CD14-positive monocyte (primary cell): ENCODE measurements around the gene PRSS22. TPM values are rescaled to one million over a fixed set of nuclear protein-coding genes. Genes with fewer than 3 reads are reported as not detected.

Experiments used
- DNase-seq, 3 donors: peaks; one replicate each; pipeline ENCODE4 v3.0.0-alpha.2; 2011 to 2022
- H2AFZ ChIP-seq: 2 replicates; pipeline ENCODE4 v1.6.0; 2012; ENCODE audit warnings: mild to moderate bottlenecking, low read depth, low read length, inconsistent platforms; ENCODE audit not compliant: insufficient read depth, poor library complexity, severe bottlenecking
- H3K27ac ChIP-seq, 2 donors: 1 replicate in 1 of 2; 2 replicates in 1 of 2; pipeline ENCODE4 v1.5.1; 2012 to 2013; ENCODE audit warnings: low read length in 2 of 2, control low read depth in 1 of 2, inconsistent platforms in 1 of 2, low read depth in 1 of 2, mild to moderate bottlenecking in 1 of 2
- H3K27me3 ChIP-seq, 2 donors: one replicate each; pipeline versions ENCODE4 v1.6.0 to v1.6.1; 2011 to 2013; ENCODE audit warnings: low read length in 2 of 2; ENCODE audit not compliant: control insufficient read depth in 2 of 2, insufficient read depth in 2 of 2
- H3K36me3 ChIP-seq, 2 donors: replicated peaks in 1 of 2; 1 replicate in 1 of 2; 2 replicates in 1 of 2; pipeline versions ENCODE4 v1.5.1 to v1.6.1; 2012 to 2013; ENCODE audit warnings: low read length in 2 of 2, control low read depth in 1 of 2, inconsistent platforms in 1 of 2, mild to moderate bottlenecking in 1 of 2; ENCODE audit not compliant: insufficient read depth in 2 of 2, control insufficient read depth in 1 of 2
- H3K4me1 ChIP-seq, 2 donors: 1 replicate in 1 of 2; 2 replicates in 1 of 2; pipeline versions ENCODE4 v1.5.1 to v1.6.1; 2012 to 2013; ENCODE audit warnings: low read length in 2 of 2, control low read depth in 1 of 2, inconsistent platforms in 1 of 2, mild to moderate bottlenecking in 1 of 2, moderate library complexity in 1 of 2; ENCODE audit not compliant: insufficient read depth in 2 of 2, control insufficient read depth in 1 of 2
- H3K4me2 ChIP-seq: replicated peaks from 2 replicates; pipeline ENCODE3; 2012; ENCODE audit warnings: low read length, moderate library complexity, mild to moderate bottlenecking; ENCODE audit not compliant: poor library complexity, severe bottlenecking; ENCODE audit errors: extremely low read depth
- H3K4me3 ChIP-seq, 3 experiments: fragments of 200-600 bp in 1 of 3; sonication (generic) in 1 of 3; replicated peaks in 1 of 3; 1 replicate in 2 of 3; 2 replicates in 1 of 3; pipeline ENCODE4 v1.5.1; 2011 to 2013; ENCODE audit warnings: low read length in 3 of 3, mild to moderate bottlenecking in 3 of 3, control low read depth in 2 of 3, low read depth in 2 of 3, inconsistent platforms in 1 of 3, moderate library complexity in 1 of 3
- H3K79me2 ChIP-seq: 2 replicates; pipeline ENCODE4 v1.6.0; 2012; ENCODE audit warnings: mild to moderate bottlenecking, control low read depth, inconsistent platforms, low read length, moderate library complexity; ENCODE audit not compliant: insufficient read depth
- H3K9ac ChIP-seq: 2 replicates; pipeline ENCODE4 v1.6.0; 2017; ENCODE audit warnings: low read length, mild to moderate bottlenecking; ENCODE audit not compliant: insufficient read depth, poor library complexity, severe bottlenecking
- H3K9me3 ChIP-seq, 2 donors: replicated peaks in 1 of 2; 1 replicate in 1 of 2; 2 replicates in 1 of 2; pipeline versions ENCODE4 v1.5.1 to v1.6.1; 2012 to 2013; ENCODE audit warnings: low read length in 2 of 2, control low read depth in 1 of 2; ENCODE audit not compliant: control insufficient read depth in 1 of 2, insufficient read depth in 1 of 2
- H4K20me1 ChIP-seq: 2 replicates; pipeline ENCODE4 v1.6.0; 2012; ENCODE audit warnings: mild to moderate bottlenecking, low read length, control low read depth, moderate library complexity; ENCODE audit not compliant: insufficient read depth
- H3K27ac Mint-ChIP-seq, 7 donors: one replicate each; pipeline ENCODE4 v1.8.0; 2020; ENCODE audit warnings: mild to moderate bottlenecking in 7 of 7, mixed read lengths in 7 of 7, moderate library complexity in 6 of 7, inconsistent platforms in 2 of 7
- H3K27me3 Mint-ChIP-seq, 3 donors: one replicate each; pipeline ENCODE4 v1.8.0; 2021 to 2022; ENCODE audit warnings: low read depth in 3 of 3, mild to moderate bottlenecking in 3 of 3, mixed read lengths in 3 of 3, moderate library complexity in 3 of 3, inconsistent platforms in 1 of 3
- H3K36me3 Mint-ChIP-seq, 2 donors: one replicate each; pipeline ENCODE4 v1.8.0; 2020; ENCODE audit warnings: mixed read lengths in 2 of 2, inconsistent platforms in 1 of 2, mild to moderate bottlenecking in 1 of 2
- H3K4me1 Mint-ChIP-seq: one replicate; pipeline ENCODE4 v1.8.0; 2020; ENCODE audit warnings: mild to moderate bottlenecking, mixed read lengths
- H3K4me3 Mint-ChIP-seq, 2 donors: one replicate each; pipeline ENCODE4 v1.8.0; 2020; ENCODE audit warnings: mild to moderate bottlenecking in 2 of 2, mixed read lengths in 2 of 2, moderate library complexity in 1 of 2
- H3K9me3 Mint-ChIP-seq, 7 donors: one replicate each; pipeline ENCODE4 v1.8.0; 2020 to 2022; ENCODE audit warnings: mixed read lengths in 7 of 7, mild to moderate bottlenecking in 6 of 7, moderate library complexity in 6 of 7, inconsistent platforms in 2 of 7
- CTCF ChIP-seq: fragments of 200-600 bp; IDR thresholded peaks from one replicate; pipeline ENCODE4 v1.8.0; 2022; ENCODE audit warnings: antibody characterized with exemption, mild to moderate bottlenecking
- WGBS: methylation state at CpG from one replicate; pipeline ENCODE4 v1.1.5; 2013; ENCODE audit warnings: missing lambda C conversion rate; ENCODE audit not compliant: insufficient coverage; 5-methylcytosine and 5-hydroxymethylcytosine counted together
- intact Hi-C, 2 donors: fragments of 100-400 bp; cut with micrococcal nuclease; formaldehyde crosslinking; loops; one replicate each; pipeline versions ENCODE4 v1.15.0 to v1.15.1; 2023
- polyA plus RNA-seq, 3 donors: library from polyadenylated mRNA; depleted of rRNA in 1 of 3; unstranded in 2 of 3; stranded (reverse) in 1 of 3; fragments of 300-500 nt in 2 of 3; fragments of >200 nt in 1 of 3; fragmentation: Illumina TruSeq in 2 of 3; gene quantifications; 1 replicate in 2 of 3; 2 replicates in 1 of 3; pipeline ENCODE4 v1.2.3, GENCODE V29; 2012 to 2021

Gene PRSS22
- polyA plus RNA-seq, 3 donors, result not detected

GRCh38 chr16:2821487-2822157 is 36.3 kb downstream of the PRSS22 start:
- Histone ChIP-seq H3K79me2 (no peaks in the 10 kb centered on the region), H2AFZ (no peak overlapping the region), H3K36me3 (no peaks in the 10 kb centered on the region), H3K9ac (no peak overlapping the region), H3K4me2 (no peak overlapping the region), H3K27ac (no peak overlapping the region), H3K4me1 (peaks cover 0 to 3% of the 10 kb centered on the region in 2 donors), H3K27me3 (no peaks in the 10 kb centered on the region), H4K20me1 (no peaks in the 10 kb centered on the region), H3K9me3 (no peaks in the 10 kb centered on the region), H3K4me3 (no peak overlapping the region)
- Mint-ChIP-seq H3K36me3 (no peaks in the 10 kb centered on the region), H3K27ac (peak overlapping the region in 1 of 7 donors; percentile 64), H3K4me3 (no peak overlapping the region), H3K9me3 (no peaks in the 10 kb centered on the region), H3K4me1 (peaks cover 6% of the 10 kb centered on the region), H3K27me3 (peaks cover 3 to 6% (median 6%) of the 10 kb centered on the region in 3 donors)
- intact Hi-C loops, result loop anchor here (5.0 kb wide), 2 partner anchors 34 to 39 kb away; partner anchors contain the start of gene PRSS33 (in 1 of the 2)
- TF ChIP-seq CTCF, result no peak
- DNase-seq, result no peak
- 83% methylated on average over 3 of the region's 9 CpGs for WGBS

GRCh38 chr16:2820836-2821486 is 37.0 kb downstream of the PRSS22 start:
- Histone ChIP-seq H2AFZ (no peak overlapping the region), H3K36me3 (no peaks in the 10 kb centered on the region), H3K4me2 (no peak overlapping the region), H3K27ac (no peak overlapping the region), H3K9me3 (no peaks in the 10 kb centered on the region), H4K20me1 (no peaks in the 10 kb centered on the region), H3K4me1 (peaks cover 0 to 6% of the 10 kb centered on the region in 2 donors), H3K79me2 (no peaks in the 10 kb centered on the region), H3K27me3 (no peaks in the 10 kb centered on the region), H3K9ac (no peak overlapping the region), H3K4me3 (no peak overlapping the region)
- 85% methylated on average over 7 of the region's 14 CpGs for WGBS
- H3K36me3 Mint-ChIP-seq, result no peaks in the 10 kb centered on the region
- H3K4me1 Mint-ChIP-seq, result peaks cover 8% of the 10 kb centered on the region
- no peak for DNase-seq
- H3K27me3 Mint-ChIP-seq, result peaks cover 4 to 6% (median 6%) of the 10 kb centered on the region in 3 donors
- no peak overlapping the region for H3K4me3 Mint-ChIP-seq
- no peaks in the 10 kb centered on the region for H3K9me3 Mint-ChIP-seq
- H3K27ac Mint-ChIP-seq, result peak overlapping the region in 1 of 7 donors; percentile 64
- no peak for TF ChIP-seq CTCF
- intact Hi-C loops, result loop anchor here (5.0 kb wide), 2 partner anchors 34 to 39 kb away; partner anchors contain the start of gene PRSS33 (in 1 of the 2)
